ENCODE data around the gene FBXL7.

- TF ChIP-seq EZH2 (IDR thresholded peaks at IDR 0.05; ENCODE audit: borderline replicate concordance, insufficient read depth, low read depth, low read length, poor library complexity, severe bottlenecking) (no peak), CTCF (IDR thresholded peaks at IDR 0.05) (no peak)
Observed at GRCh38 chr5:15612915-15613635, 113.1 kb downstream of the FBXL7 start.

Data from B cell (primary cell).